GM12878 (cell line): ENCODE measurements around the gene PACS1. TPM values are rescaled to one million over a fixed set of nuclear protein-coding genes. Genes with fewer than 3 reads are reported as not detected.

ENCODE experiments used
- ATAC-seq: fragments of 200-7000 bp; cut with Tn5 transposase; 3 replicates; pipeline ENCODE4 v1.9.1; 2020; ENCODE audit warnings: mild to moderate bottlenecking, moderate library complexity
- BruUV-seq: library from RNA; stranded (reverse); fragments of 400-500 nt; replicated peaks from 2 replicates; lab custom pipeline; 2021; lab: Mats Ljungman, UMichigan
- CTCF ChIA-PET: fragments of 300-600 bp; sonication (Branson Sonifier 250); formaldehyde crosslinking; extraction: SDS; loops from one replicate; lab custom pipeline; 2021; ENCODE audit warnings: inconsistent platforms; lab: Yijun Ruan, JAX
- POLR2A ChIA-PET: fragments of 350-600 bp; formaldehyde crosslinking; extraction: SDS; loops from one replicate; lab custom pipeline; 2021; ENCODE audit warnings: inconsistent platforms; lab: Charles Lee
- RAD21 ChIA-PET: fragments of 300-600 bp; sonication (Branson Sonifier 250); formaldehyde crosslinking; loops from one replicate; lab custom pipeline; 2023; ENCODE audit warnings: antibody characterized with exemption; ENCODE audit not compliant: unreplicated experiment; lab: Charles Lee
- SMC1A ChIA-PET: fragments of 300-600 bp; sonication (Branson Sonifier 250); formaldehyde crosslinking; loops from one replicate; lab custom pipeline; 2023; ENCODE audit not compliant: unreplicated experiment, uncharacterized antibody; lab: Charles Lee
- DNase-seq: peaks from one replicate; pipeline ENCODE4 v3.0.0-alpha.2; 2011; ENCODE audit warnings: low read depth, low spot score
- FAIRE-seq: peaks from 3 replicates; lab custom pipeline; 2011; peaks lifted over from hg19 to GRCh38; lab: Jason Lieb, UNC
- H2AFZ ChIP-seq: 2 replicates; pipeline ENCODE4 v1.6.0; 2011; ENCODE audit warnings: low read depth, low read length, control low read depth; ENCODE audit not compliant: control insufficient read depth
- H3K27ac ChIP-seq: 2 replicates; pipeline ENCODE4 v1.5.1; 2011; ENCODE audit warnings: control low read depth; ENCODE audit not compliant: control insufficient read depth, insufficient read depth
- H3K27me3 ChIP-seq, 2 experiments: replicated peaks in 1 of 2; 2 replicates each; pipeline versions ENCODE4 v1.6.0 to v1.6.1; 2011; ENCODE audit warnings: low read length in 1 of 2; ENCODE audit not compliant: control insufficient read depth in 2 of 2, insufficient read depth in 2 of 2
- H3K36me3 ChIP-seq, 2 experiments: 2 replicates each; pipeline ENCODE4 v1.5.1; 2011; ENCODE audit warnings: low read length in 1 of 2; ENCODE audit not compliant: control insufficient read depth in 2 of 2, insufficient read depth in 2 of 2
- H3K4me1 ChIP-seq: 2 replicates; pipeline ENCODE4 v1.6.1; 2011; ENCODE audit warnings: mild to moderate bottlenecking, low read length, moderate library complexity, mixed read lengths; ENCODE audit not compliant: control insufficient read depth, insufficient read depth
- H3K4me2 ChIP-seq: 2 replicates; pipeline ENCODE4 v1.6.0; 2011; ENCODE audit warnings: control low read depth; ENCODE audit not compliant: control insufficient read depth, insufficient read depth
- H3K4me3 ChIP-seq: fragments of 200-600 bp; sonication (generic); 2 replicates; pipeline ENCODE4 v1.5.1; 2016
- H3K79me2 ChIP-seq: 2 replicates; pipeline ENCODE4 v1.6.0; 2011; ENCODE audit warnings: low read length; ENCODE audit not compliant: control insufficient read depth, insufficient read depth
- H3K9ac ChIP-seq: 2 replicates; pipeline ENCODE4 v1.8.0; 2011; ENCODE audit warnings: low read length, control low read depth, mixed read lengths; ENCODE audit not compliant: control insufficient read depth, insufficient read depth
- H3K9me3 ChIP-seq: replicated peaks from 3 replicates; pipeline ENCODE4 v1.5.1; 2011; ENCODE audit warnings: mild to moderate bottlenecking, low read length; ENCODE audit not compliant: control insufficient read depth, insufficient read depth
- H4K20me1 ChIP-seq: 2 replicates; pipeline ENCODE4 v1.6.0; 2011; ENCODE audit not compliant: control insufficient read depth, insufficient read depth
- FOS ChIP-seq: IDR thresholded peaks from 3 replicates; pipeline ENCODE4 v1.6.1; 2011; ENCODE audit warnings: borderline replicate concordance; ENCODE audit not compliant: insufficient read length; ENCODE audit errors: extremely low read depth
- IKZF1 ChIP-seq: fragments of 450-650 bp; conservative IDR thresholded peaks from 2 replicates; pipeline ENCODE4 v1.6.1; 2017; ENCODE audit warnings: antibody characterized with exemption, mild to moderate bottlenecking
- IKZF2 ChIP-seq, 2 experiments: fragments of 450-650 bp; IDR thresholded peaks; 2 replicates each; pipeline ENCODE4 v1.6.1; 2017; ENCODE audit warnings: mild to moderate bottlenecking in 2 of 2, moderate library complexity in 2 of 2
- MEF2B ChIP-seq: fragments of 450-650 bp; IDR thresholded peaks from 2 replicates; pipeline ENCODE4 v1.6.1; 2018; ENCODE audit warnings: mild to moderate bottlenecking, moderate library complexity; ENCODE audit not compliant: partially characterized antibody, poor library complexity, severe bottlenecking
- WGBS: methylation state at CpG from one replicate; pipeline ENCODE4 v1.1.6; 2016; ENCODE audit warnings: low lambda C conversion rate; ENCODE audit not compliant: insufficient replicate concordance, insufficient coverage; ENCODE audit errors: missing lambda C conversion rate; 5-methylcytosine and 5-hydroxymethylcytosine counted together
- in situ Hi-C: fragments of 300-500 bp; cut with MboI; formaldehyde crosslinking; loops from 9 replicates; pipeline ENCODE4 v1.14.3; 2018; ENCODE audit warnings: mixed read lengths
- intact Hi-C: fragments of 100-400 bp; cut with micrococcal nuclease; formaldehyde crosslinking; loops from one replicate; pipeline ENCODE4 v1.14.2; 2022; ENCODE audit not compliant: unreplicated experiment
- polyA plus RNA-seq, 11 experiments: library from polyadenylated mRNA; depleted of rRNA in 4 of 11; unstranded in 6 of 11; stranded (reverse) in 5 of 11; fragments of >200 nt; fragmentation: Nextera tagmentation in 4 of 11; fragmentation: Illumina TruSeq in 1 of 11; extraction: Ambion mirVana in 4 of 11; extraction: Trizol in 1 of 11; gene quantifications; 1 replicate in 1 of 11; 2 replicates in 10 of 11; pipeline versions ENCODE4 v1.2.1 to v1.2.3, GENCODE V29; 2011 to 2016; ENCODE audit warnings: inconsistent platforms in 2 of 11, missing spikeins in 2 of 11, low read depth in 1 of 11
- total RNA-seq, 4 experiments: library from RNA; depleted of rRNA in 3 of 4; stranded (reverse); fragments of >200 nt in 3 of 4; fragmentation: Illumina TruSeq in 1 of 4; extraction: Trizol in 1 of 4; gene quantifications; 2 replicates each; pipeline versions ENCODE4 v1.2.1 to v1.2.3, GENCODE V29; 2013 to 2021

The PACS1 gene
- total and polyA plus RNA-seq, 10 of the 15 experiments (the other 5 are each of a cell fraction or from before 2014, with no cell fraction given), result 1.1 to 74.3 (median 17.9) TPM

DNA sequence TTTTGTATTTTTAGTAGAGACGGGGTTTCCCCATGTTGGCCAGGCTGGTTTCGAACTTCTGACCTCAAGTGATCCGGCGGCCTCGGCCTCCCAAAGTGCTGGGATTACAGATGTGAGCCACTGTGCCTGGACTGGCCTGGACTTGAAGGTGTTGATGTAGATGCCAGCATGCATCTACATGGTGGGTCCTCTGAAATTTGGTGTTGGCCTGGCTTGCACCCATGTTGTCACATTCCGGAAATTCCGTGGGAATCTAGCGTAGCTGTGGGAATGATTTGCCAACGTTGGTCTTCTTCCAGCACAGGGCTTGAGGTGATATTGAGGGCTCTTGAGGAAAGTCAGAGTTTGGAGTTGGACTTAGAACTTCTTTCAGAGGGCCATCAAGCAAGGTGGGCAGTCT, 6.5 kb downstream of the PACS1 start:
- Histone ChIP-seq H3K9ac (no peak overlapping the region), H4K20me1 (no peaks in the 10 kb centered on the region), H2AFZ (no peak overlapping the region), H3K4me2 (peak overlapping the region; percentile 19), H3K4me3 (peak overlapping the region; percentile 15; the same call in 1 of the 2 replicates), H3K4me1 (peaks cover 28% of the 10 kb centered on the region), H3K9me3 (no peaks in the 10 kb centered on the region), H3K27ac (no peak overlapping the region), H3K79me2 (peaks cover 86% of the 10 kb centered on the region), H3K27me3 (no peaks in the 10 kb centered on the region), H3K36me3 (peaks cover 0 to 8% of the 10 kb centered on the region in 2 experiments; a peak in 1 of 4 replicates)
- RAD21 ChIA-PET, result interaction anchor here (0.9 to 2.4 kb wide), 3 partner anchors 40 to 59 kb away, joined by 3 to 7 read pairs (median 3); no protein-coding TSS in a partner anchor
- ATAC-seq (no peak), FAIRE-seq (no peak), DNase-seq (no peak)
- in situ Hi-C loops (no loop called here), intact Hi-C loops (no loop called here)
- BruUV-seq, result no TSS peak
- SMC1A ChIA-PET, result interaction anchor here (1.1 to 17.7 kb wide), 4 partner anchors 12 to 59 kb away, joined by 5 to 265 read pairs (median 6); no protein-coding TSS in a partner anchor
- TF ChIP-seq MEF2B, result no peak
- TF ChIP-seq IKZF1, result peak; percentile 42; the same call in 1 of the 2 replicates
- WGBS, result 88% methylated on average over 9 of the region's 9 CpGs
- POLR2A ChIA-PET, result interaction anchor here (0.5 to 2.2 kb wide), 6 partner anchors 19 to 887 kb away, joined by 3 to 7 read pairs (median 4); no protein-coding TSS in a partner anchor
- CTCF ChIA-PET, result interaction anchor here (1.0 to 20.0 kb wide), 4 partner anchors 9 to 192 kb away, joined by 3 to 195 read pairs (median 18); no protein-coding TSS in a partner anchor

DNA sequence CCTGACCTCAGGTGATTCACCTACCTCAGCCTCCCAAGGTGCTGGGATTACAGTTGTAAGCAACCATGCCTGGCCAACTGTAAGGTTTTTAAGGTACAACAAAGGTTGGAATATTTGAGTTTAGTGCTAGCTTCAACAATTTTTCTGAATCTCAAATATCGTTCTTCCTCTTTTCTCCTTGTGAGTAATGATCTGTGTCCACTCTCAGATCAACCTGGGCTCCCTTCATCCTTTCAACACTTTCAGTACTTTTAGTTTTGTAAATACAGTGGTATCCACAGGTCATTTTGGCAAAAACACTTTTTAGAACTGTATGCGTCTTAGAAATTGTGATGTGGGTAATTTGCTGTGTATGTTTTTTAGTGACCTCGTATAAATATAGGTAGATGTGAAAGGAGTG, 7.9 kb downstream of the PACS1 start:
- no peaks in the 10 kb centered on the region; the same call in 1 of the 2 replicates for H4K20me1 ChIP-seq
- intact Hi-C loops, result no loop called here
- TF ChIP-seq FOS (no peak), IKZF2 (IDR thresholded peaks at IDR 0.05) (peak in 1 of 2 experiments; percentile 21; a peak in 1 of 4 replicates)
- TF ChIP-seq, all 136 proteins: peak for 1
- no peak for DNase-seq
- peaks cover 0 to 8% of the 10 kb centered on the region in 2 experiments; a peak in 1 of 4 replicates for H3K36me3 ChIP-seq
- ChIA-PET POLR2A (interaction anchor here (0.6 to 2.2 kb wide), 7 partner anchors 9 to 145 kb away, joined by 3 to 8 read pairs (median 5); no protein-coding TSS in a partner anchor), SMC1A (interaction anchor here (0.9 to 17.7 kb wide), 6 partner anchors 8 to 58 kb away, joined by 3 to 265 read pairs (median 22); partner anchors contain the start of gene PACS1), RAD21 (interaction anchor here (0.9 to 2.6 kb wide), 7 partner anchors 10 to 143 kb away, joined by 3 to 9 read pairs (median 3); no protein-coding TSS in a partner anchor), CTCF (interaction anchor here (1.1 to 20.0 kb wide), 4 partner anchors 10 to 299 kb away, joined by 3 to 195 read pairs (median 18); no protein-coding TSS in a partner anchor)
- FAIRE-seq, result no peak
- no peaks in the 10 kb centered on the region for H3K9me3 ChIP-seq
- no peaks in the 10 kb centered on the region for H3K27me3 ChIP-seq
- peak; percentile 45 for ATAC-seq
- H3K9ac ChIP-seq, result 0 out of 2 replicates have a peak overlapping the region, but pooled peaks have one; percentile 5
- no peak overlapping the region for H2AFZ ChIP-seq
- peaks cover 33% of the 10 kb centered on the region for H3K4me1 ChIP-seq
- peak overlapping the region; percentile 49 for H3K27ac ChIP-seq
- H3K79me2 ChIP-seq, result peaks cover 84% of the 10 kb centered on the region
- in situ Hi-C loops, result no loop called here
- no TSS peak for BruUV-seq
- peak overlapping the region; percentile 7; the same call in 1 of the 2 replicates for H3K4me3 ChIP-seq
- peak overlapping the region; percentile 52; the same call in 1 of the 2 replicates for H3K4me2 ChIP-seq
- WGBS, result 36% methylated on average over 3 of the region's 3 CpGs
